Liver (tissue), 9 donors: Measurements from ENCODE around the gene GCNT2. TPM values are rescaled to one million over a fixed set of nuclear protein-coding genes. Genes with fewer than 3 reads are reported as not detected.
A peak's percentile ranks its signal among the peaks of the same experiment; 100 is the strongest.

Experiments
- DNase-seq: peaks from one replicate; pipeline ENCODE4 v3.0.0-alpha.2; 2017; ENCODE audit warnings: low spot score
- H3K27ac ChIP-seq, 2 donors: one replicate each; pipeline ENCODE4 v1.7.0; 2013; ENCODE audit warnings: inconsistent platforms in 2 of 2, low read length in 2 of 2, control low read depth in 1 of 2, low read depth in 1 of 2, mild to moderate bottlenecking in 1 of 2
- H3K27me3 ChIP-seq, 4 donors: one replicate each; pipeline versions ENCODE4 v1.6.1 to v1.7.0; 2013; ENCODE audit warnings: low read length in 3 of 4, inconsistent platforms in 1 of 4, mild to moderate bottlenecking in 1 of 4, moderate library complexity in 1 of 4; ENCODE audit not compliant: control insufficient read depth in 4 of 4, insufficient read depth in 4 of 4
- H3K36me3 ChIP-seq, 4 donors: one replicate each; pipeline versions ENCODE4 v1.6.1 to v1.7.0; 2013; ENCODE audit warnings: low read length in 3 of 4, mild to moderate bottlenecking in 3 of 4, low read depth in 1 of 4, moderate library complexity in 1 of 4; ENCODE audit not compliant: control insufficient read depth in 4 of 4, insufficient read depth in 3 of 4
- H3K4me1 ChIP-seq, 4 donors: one replicate each; pipeline versions ENCODE4 v1.6.1 to v1.7.0; 2013; ENCODE audit warnings: low read length in 3 of 4, mild to moderate bottlenecking in 3 of 4, moderate library complexity in 1 of 4; ENCODE audit not compliant: control insufficient read depth in 4 of 4, insufficient read depth in 4 of 4
- H3K4me3 ChIP-seq, 3 donors: one replicate each; pipeline versions ENCODE4 v1.6.1 to v1.7.0; 2013; ENCODE audit warnings: low read length in 3 of 3, control low read depth in 1 of 3, low read depth in 1 of 3, mild to moderate bottlenecking in 1 of 3
- H3K9ac ChIP-seq, 2 donors: one replicate each; pipeline ENCODE4 v1.7.0; 2013; ENCODE audit warnings: low read length in 2 of 2, mild to moderate bottlenecking in 2 of 2, moderate library complexity in 2 of 2, control low read depth in 1 of 2, low read depth in 1 of 2
- H3K9me3 ChIP-seq, 4 donors: one replicate each; pipeline versions ENCODE4 v1.6.1 to v1.7.0; 2013; ENCODE audit warnings: low read length in 3 of 4; ENCODE audit not compliant: control insufficient read depth in 4 of 4
- ATF3 ChIP-seq: IDR thresholded peaks from 2 replicates; pipeline ENCODE4 v1.6.1; 2016; ENCODE audit warnings: antibody characterized with exemption
- EGR1 ChIP-seq, 2 donors: IDR thresholded peaks; 2 replicates each; pipeline ENCODE4 v1.6.1; 2016 to 2018; ENCODE audit warnings: antibody characterized with exemption in 2 of 2, low read depth in 2 of 2
- FOXA1 ChIP-seq: IDR thresholded peaks from 2 replicates; pipeline ENCODE4 v1.6.1; 2016; ENCODE audit warnings: antibody characterized with exemption
- FOXA2 ChIP-seq: IDR thresholded peaks from 2 replicates; pipeline ENCODE4 v1.6.1; 2016; ENCODE audit warnings: antibody characterized with exemption
- GABPA ChIP-seq, 2 donors: IDR thresholded peaks in 1 of 2; conservative IDR thresholded peaks in 1 of 2; 2 replicates each; pipeline ENCODE4 v1.6.1; 2016; ENCODE audit warnings: antibody characterized with exemption in 2 of 2, mild to moderate bottlenecking in 1 of 2, moderate library complexity in 1 of 2
- HNF4A ChIP-seq, 2 donors: conservative IDR thresholded peaks; 2 replicates each; pipeline ENCODE4 v1.6.1; 2016; ENCODE audit warnings: antibody characterized with exemption in 2 of 2, mild to moderate bottlenecking in 2 of 2
- HNF4G ChIP-seq: IDR thresholded peaks from 2 replicates; pipeline ENCODE4 v1.6.1; 2016; ENCODE audit warnings: antibody characterized with exemption
- JUND ChIP-seq, 2 donors: IDR thresholded peaks; 2 replicates each; pipeline ENCODE4 v1.6.1; 2016; ENCODE audit warnings: antibody characterized with exemption in 2 of 2
- NR2F2 ChIP-seq: IDR thresholded peaks from 2 replicates; pipeline ENCODE4 v1.6.1; 2016; ENCODE audit warnings: antibody characterized with exemption
- RAD21 ChIP-seq, 2 donors: IDR thresholded peaks; 2 replicates each; pipeline ENCODE4 v1.6.1; 2016; ENCODE audit warnings: antibody characterized with exemption in 2 of 2, mild to moderate bottlenecking in 2 of 2
- REST ChIP-seq: IDR thresholded peaks from 2 replicates; pipeline ENCODE4 v1.6.1; 2016; ENCODE audit warnings: antibody characterized with exemption, mild to moderate bottlenecking
- RXRA ChIP-seq, 2 donors: IDR thresholded peaks; 2 replicates each; pipeline ENCODE4 v1.6.1; 2017 to 2018; ENCODE audit warnings: antibody characterized with exemption in 2 of 2, mild to moderate bottlenecking in 1 of 2
- SP1 ChIP-seq: IDR thresholded peaks from 2 replicates; pipeline ENCODE4 v1.6.1; 2018; ENCODE audit warnings: antibody characterized with exemption, mild to moderate bottlenecking
- TAF1 ChIP-seq: conservative IDR thresholded peaks from 2 replicates; pipeline ENCODE4 v1.6.1; 2016; ENCODE audit warnings: antibody characterized with exemption, mild to moderate bottlenecking
- YY1 ChIP-seq: IDR thresholded peaks from 2 replicates; pipeline ENCODE4 v1.6.1; 2016; ENCODE audit warnings: antibody characterized with exemption, mild to moderate bottlenecking
- WGBS: extraction: QIAGEN DNeasy Blood & Tissue Kit; methylation state at CpG from one replicate; pipeline ENCODE4 v1.1.7; 2013; 5-methylcytosine and 5-hydroxymethylcytosine counted together
- polyA plus RNA-seq, 2 donors: library from polyadenylated mRNA; stranded (reverse) in 1 of 2; unstranded in 1 of 2; fragments of 200-250 nt in 1 of 2; fragments of >200 nt in 1 of 2; fragmentation: Nextera tagmentation in 1 of 2; extraction: Ambion mirVana in 1 of 2; gene quantifications; one replicate each; pipeline versions ENCODE4 v1.2.1 to v1.2.3, GENCODE V29; 2013 to 2015
- total RNA-seq, 2 donors: library from RNA; depleted of rRNA; stranded (reverse); fragments of >200 nt; gene quantifications; one replicate each; pipeline ENCODE4 v1.2.3, GENCODE V29; 2014
- TF ChIP-seq, protein P1 (sequence below): fragments of 150-350 bp; IDR thresholded peaks from 2 replicates; pipeline ENCODE4 v1.5.1; 2017; ENCODE audit warnings: improper control_type of control experiment, low read depth, low read length; ENCODE audit not compliant: missing input control
- TF ChIP-seq, protein P2 (sequence below): IDR thresholded peaks from 2 replicates; pipeline ENCODE4 v1.6.1; 2016; ENCODE audit warnings: antibody characterized with exemption
- donor health status: healthy.
- donor health status: healthy.
- donor health status: healthy.
- donor health status: healthy.
- donor health status: healthy.

Gene GCNT2
- total and polyA plus RNA-seq, 4 donors, result 2.8 to 16.7 (median 4.2) TPM

- WGBS, result 61% methylated on average over 10 of the region's 10 CpGs
- no peaks in the 10 kb centered on the region for H3K27me3 ChIP-seq
- H3K9ac ChIP-seq, result no peak overlapping the region
- peaks cover 3 to 19% (median 15%) of the 10 kb centered on the region in 4 donors for H3K4me1 ChIP-seq
- H3K4me3 ChIP-seq, result no peak overlapping the region
- H3K9me3 ChIP-seq, result no peaks in the 10 kb centered on the region
- H3K36me3 ChIP-seq, result no peaks in the 10 kb centered on the region
- no peak for TF ChIP-seq TAF1
- TF ChIP-seq FOXA2, result no peak
- TF ChIP-seq REST, result peak; percentile 77
- no peak for TF ChIP-seq FOXA1
- TF ChIP-seq HNF4A (conservative IDR thresholded peaks at IDR 0.05), result peak in 1 of 2 donors; percentile 5
- TF ChIP-seq, protein P1, sequence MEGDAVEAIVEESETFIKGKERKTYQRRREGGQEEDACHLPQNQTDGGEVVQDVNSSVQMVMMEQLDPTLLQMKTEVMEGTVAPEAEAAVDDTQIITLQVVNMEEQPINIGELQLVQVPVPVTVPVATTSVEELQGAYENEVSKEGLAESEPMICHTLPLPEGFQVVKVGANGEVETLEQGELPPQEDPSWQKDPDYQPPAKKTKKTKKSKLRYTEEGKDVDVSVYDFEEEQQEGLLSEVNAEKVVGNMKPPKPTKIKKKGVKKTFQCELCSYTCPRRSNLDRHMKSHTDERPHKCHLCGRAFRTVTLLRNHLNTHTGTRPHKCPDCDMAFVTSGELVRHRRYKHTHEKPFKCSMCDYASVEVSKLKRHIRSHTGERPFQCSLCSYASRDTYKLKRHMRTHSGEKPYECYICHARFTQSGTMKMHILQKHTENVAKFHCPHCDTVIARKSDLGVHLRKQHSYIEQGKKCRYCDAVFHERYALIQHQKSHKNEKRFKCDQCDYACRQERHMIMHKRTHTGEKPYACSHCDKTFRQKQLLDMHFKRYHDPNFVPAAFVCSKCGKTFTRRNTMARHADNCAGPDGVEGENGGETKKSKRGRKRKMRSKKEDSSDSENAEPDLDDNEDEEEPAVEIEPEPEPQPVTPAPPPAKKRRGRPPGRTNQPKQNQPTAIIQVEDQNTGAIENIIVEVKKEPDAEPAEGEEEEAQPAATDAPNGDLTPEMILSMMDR, result no peak
- H3K27ac ChIP-seq, result no peak overlapping the region
- DNase-seq, result no peak
Observed at GRCh38 chr6:10582774-10583508, 61.8 kb downstream of the GCNT2 start.

GRCh38 chr6:10583509-10583901 is 62.4 kb downstream of the GCNT2 start:
- WGBS, result 70% methylated on average over 3 of the region's 3 CpGs
- Histone ChIP-seq H3K4me3 (no peak overlapping the region), H3K36me3 (no peaks in the 10 kb centered on the region), H3K27me3 (no peaks in the 10 kb centered on the region), H3K9ac (no peak overlapping the region), H3K4me1 (peaks cover 3 to 19% (median 15%) of the 10 kb centered on the region in 4 donors), H3K9me3 (no peaks in the 10 kb centered on the region), H3K27ac (no peak overlapping the region)
- DNase-seq, result no peak
- TF ChIP-seq RAD21 (IDR thresholded peaks at IDR 0.05) (no peak), SP1 (no peak), EGR1 (IDR thresholded peaks at IDR 0.05; ENCODE audit: low read depth in 2 of 2) (no peak), YY1 (no peak), ATF3 (no peak), HNF4A (conservative IDR thresholded peaks at IDR 0.05) (no peak), NR2F2 (no peak), RXRA (IDR thresholded peaks at IDR 0.05) (no peak), HNF4G (no peak), FOXA2 (no peak), FOXA1 (no peak), REST (no peak), GABPA (IDR thresholded peaks at IDR 0.05 in 1 of 2, conservative IDR thresholded peaks at IDR 0.05 in 1 of 2) (no peak), JUND (IDR thresholded peaks at IDR 0.05) (no peak), TAF1 (no peak)
- TF ChIP-seq, protein P2, sequence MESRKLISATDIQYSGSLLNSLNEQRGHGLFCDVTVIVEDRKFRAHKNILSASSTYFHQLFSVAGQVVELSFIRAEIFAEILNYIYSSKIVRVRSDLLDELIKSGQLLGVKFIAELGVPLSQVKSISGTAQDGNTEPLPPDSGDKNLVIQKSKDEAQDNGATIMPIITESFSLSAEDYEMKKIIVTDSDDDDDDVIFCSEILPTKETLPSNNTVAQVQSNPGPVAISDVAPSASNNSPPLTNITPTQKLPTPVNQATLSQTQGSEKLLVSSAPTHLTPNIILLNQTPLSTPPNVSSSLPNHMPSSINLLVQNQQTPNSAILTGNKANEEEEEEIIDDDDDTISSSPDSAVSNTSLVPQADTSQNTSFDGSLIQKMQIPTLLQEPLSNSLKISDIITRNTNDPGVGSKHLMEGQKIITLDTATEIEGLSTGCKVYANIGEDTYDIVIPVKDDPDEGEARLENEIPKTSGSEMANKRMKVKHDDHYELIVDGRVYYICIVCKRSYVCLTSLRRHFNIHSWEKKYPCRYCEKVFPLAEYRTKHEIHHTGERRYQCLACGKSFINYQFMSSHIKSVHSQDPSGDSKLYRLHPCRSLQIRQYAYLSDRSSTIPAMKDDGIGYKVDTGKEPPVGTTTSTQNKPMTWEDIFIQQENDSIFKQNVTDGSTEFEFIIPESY, result no peak
- TF ChIP-seq, protein P1, result no peak
